ENCODE measurements around the gene METTL25.

Gene METTL25

GRCh38 chr12:82527165-82527780 lies 168.9 kb downstream of the METTL25 start:
- peak; percentile 54 for DNase-seq (ENCODE audit: low spot score)

All from activated CD4-positive, alpha-beta T cell treated with anti-CD3 and anti-CD28 coated beads, Interleukin-2, Interleukin-4, amounts not matched to agents 100 ng/mL and 50 ng/mL, durations not matched to agents 16 hours and 8 hours (primary cell).